HepG2 (cell line): Measurements from ENCODE around the gene LAMA5. TPM values are rescaled to one million over a fixed set of nuclear protein-coding genes. Genes with fewer than 3 reads are reported as not detected.

Experiments
- ARHGAP35 ChIP-seq: sonication (generic); formaldehyde crosslinking; IDR thresholded peaks from 2 replicates; pipeline ENCODE4 v1.9.0; 2022; ENCODE audit warnings: mild to moderate bottlenecking, inconsistent platforms, moderate library complexity, missing genetic modification reagents, borderline replicate concordance
- FOXM1 ChIP-seq: sonication (generic); formaldehyde crosslinking; IDR thresholded peaks from 2 replicates; pipeline ENCODE4 v1.5.0; 2020; ENCODE audit warnings: missing genetic modification reagents
- GLI4 ChIP-seq: sonication (generic); formaldehyde crosslinking; IDR thresholded peaks from 2 replicates; pipeline ENCODE4 v1.5.1; 2020; ENCODE audit warnings: missing genetic modification reagents, mild to moderate bottlenecking, moderate library complexity, borderline replicate concordance
- IRF2 ChIP-seq: IDR thresholded peaks from 2 replicates; pipeline ENCODE4 v1.6.1; 2018; ENCODE audit warnings: missing genetic modification reagents, missing compliant biosample characterization
- MAFK ChIP-seq, 2 experiments: IDR thresholded peaks in 1 of 2; conservative IDR thresholded peaks in 1 of 2; 2 replicates each; pipeline ENCODE4 v1.6.1; 2011; ENCODE audit warnings: improper control_type of control experiment in 2 of 2, low read length in 2 of 2
- RCOR2 ChIP-seq: IDR thresholded peaks from 2 replicates; pipeline ENCODE4 v1.6.1; 2016; ENCODE audit warnings: missing biosample characterization, missing genetic modification reagents
- RXRB ChIP-seq: IDR thresholded peaks from 2 replicates; pipeline ENCODE4 v1.6.1; 2016; ENCODE audit warnings: borderline replicate concordance, missing genetic modification reagents, missing compliant biosample characterization
- SOX5 ChIP-seq: IDR thresholded peaks from 2 replicates; pipeline ENCODE4 v1.6.1; 2016; ENCODE audit warnings: borderline replicate concordance
- WIZ ChIP-seq: sonication (generic); formaldehyde crosslinking; IDR thresholded peaks from 2 replicates; pipeline ENCODE4 v1.5.1; 2020; ENCODE audit warnings: mild to moderate bottlenecking, missing genetic modification reagents
- ZNF260 ChIP-seq: sonication (generic); formaldehyde crosslinking; IDR thresholded peaks from 2 replicates; pipeline ENCODE4 v1.4.0; 2020; ENCODE audit warnings: missing genetic modification reagents, low read depth, mild to moderate bottlenecking, borderline replicate concordance
- polyA plus RNA-seq, 8 experiments: library from polyadenylated mRNA; depleted of rRNA in 3 of 8; stranded (reverse) in 7 of 8; unstranded in 1 of 8; fragments of >200 nt; fragmentation: Illumina TruSeq in 4 of 8; extraction: Trizol in 4 of 8; gene quantifications; 2 replicates each; pipeline versions ENCODE4 v1.2.1 to v1.2.3, GENCODE V29; 2011 to 2016; ENCODE audit warnings: low read depth in 4 of 8, missing spikeins in 1 of 8, mixed read lengths in 1 of 8; ENCODE audit not compliant: insufficient read depth in 1 of 8
- total RNA-seq, 5 experiments: library from RNA; depleted of rRNA; stranded (reverse); fragments of >200 nt; fragmentation: Illumina TruSeq; extraction: Trizol; gene quantifications; 2 replicates each; pipeline ENCODE4 v1.2.3, GENCODE V29; 2016; ENCODE audit warnings: low read depth in 1 of 5
- TF ChIP-seq, protein P1 (sequence below): sonication (generic); formaldehyde crosslinking; IDR thresholded peaks from 2 replicates; pipeline ENCODE4 v1.4.0; 2020; ENCODE audit warnings: missing genetic modification reagents
- TF ChIP-seq, protein P2 (sequence below): sonication (generic); formaldehyde crosslinking; IDR thresholded peaks from 2 replicates; pipeline ENCODE4 v1.4.0; 2020; ENCODE audit warnings: missing genetic modification reagents
- TF ChIP-seq, protein P3 (sequence below): IDR thresholded peaks from 2 replicates; pipeline ENCODE4 v1.6.1; 2016
- TF ChIP-seq, protein P4 (sequence below): sonication (generic); formaldehyde crosslinking; IDR thresholded peaks from 2 replicates; pipeline ENCODE4 v1.5.1; 2020; ENCODE audit warnings: missing genetic modification reagents, mild to moderate bottlenecking, borderline replicate concordance
- TF ChIP-seq, protein P5 (sequence below), 2 experiments: sonication (generic) in 1 of 2; formaldehyde crosslinking in 1 of 2; IDR thresholded peaks; 2 replicates each; pipeline versions ENCODE4 v1.4.0 to v1.6.1; 2016 to 2020; ENCODE audit warnings: borderline replicate concordance in 1 of 2, low read depth in 1 of 2, mild to moderate bottlenecking in 1 of 2, missing genetic modification reagents in 1 of 2

The LAMA5 gene
- total and polyA plus RNA-seq, 2 of the 13 experiments (the other 11 are each of a cell fraction or from before 2014, with no cell fraction given): 21.0 to 44.7 TPM

DNA sequence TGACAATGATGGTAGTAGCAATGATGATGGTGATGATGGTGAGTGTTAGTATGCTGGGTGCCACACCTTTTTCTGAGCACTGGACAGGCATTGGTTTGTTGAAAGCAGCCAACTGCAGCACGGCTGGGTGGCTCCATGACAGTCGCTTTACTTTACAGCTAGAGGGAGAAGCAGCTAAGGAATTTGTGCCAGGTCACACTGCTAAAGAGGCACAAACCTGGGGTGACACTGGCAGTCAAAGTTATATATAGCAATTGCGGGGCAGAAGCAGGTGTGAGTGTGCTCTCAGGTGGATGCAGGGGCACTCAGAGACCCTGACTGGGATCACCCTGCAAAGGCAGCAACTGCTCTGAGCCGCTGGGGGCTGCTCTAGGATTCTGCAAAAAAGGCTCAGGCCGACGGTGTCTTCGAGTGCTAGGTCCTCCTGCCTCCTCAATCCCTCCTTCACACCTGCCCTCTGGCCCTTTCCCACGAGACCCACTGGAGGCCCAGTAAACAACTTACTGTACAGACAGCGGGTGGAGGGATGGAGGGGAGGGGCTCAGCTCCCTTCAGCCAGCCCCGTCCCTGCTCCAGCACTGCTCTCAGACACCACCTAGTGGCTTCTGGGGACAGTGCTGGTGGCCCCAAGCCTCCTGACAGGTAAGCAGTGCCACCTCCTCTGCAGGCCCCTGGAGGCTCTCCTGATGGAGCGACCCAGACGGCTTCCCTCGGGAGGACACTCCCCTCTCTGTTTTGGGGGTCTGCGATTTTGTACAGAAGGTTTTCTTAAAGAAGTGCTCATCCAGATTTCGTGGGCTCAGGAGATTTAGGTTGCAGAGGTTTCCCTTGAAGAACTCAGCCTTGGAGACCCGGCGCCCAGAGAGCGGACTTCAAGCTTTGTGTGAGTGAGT lies 15.4 kb upstream of the LAMA5 start (continued):
- TF ChIP-seq, protein P1, sequence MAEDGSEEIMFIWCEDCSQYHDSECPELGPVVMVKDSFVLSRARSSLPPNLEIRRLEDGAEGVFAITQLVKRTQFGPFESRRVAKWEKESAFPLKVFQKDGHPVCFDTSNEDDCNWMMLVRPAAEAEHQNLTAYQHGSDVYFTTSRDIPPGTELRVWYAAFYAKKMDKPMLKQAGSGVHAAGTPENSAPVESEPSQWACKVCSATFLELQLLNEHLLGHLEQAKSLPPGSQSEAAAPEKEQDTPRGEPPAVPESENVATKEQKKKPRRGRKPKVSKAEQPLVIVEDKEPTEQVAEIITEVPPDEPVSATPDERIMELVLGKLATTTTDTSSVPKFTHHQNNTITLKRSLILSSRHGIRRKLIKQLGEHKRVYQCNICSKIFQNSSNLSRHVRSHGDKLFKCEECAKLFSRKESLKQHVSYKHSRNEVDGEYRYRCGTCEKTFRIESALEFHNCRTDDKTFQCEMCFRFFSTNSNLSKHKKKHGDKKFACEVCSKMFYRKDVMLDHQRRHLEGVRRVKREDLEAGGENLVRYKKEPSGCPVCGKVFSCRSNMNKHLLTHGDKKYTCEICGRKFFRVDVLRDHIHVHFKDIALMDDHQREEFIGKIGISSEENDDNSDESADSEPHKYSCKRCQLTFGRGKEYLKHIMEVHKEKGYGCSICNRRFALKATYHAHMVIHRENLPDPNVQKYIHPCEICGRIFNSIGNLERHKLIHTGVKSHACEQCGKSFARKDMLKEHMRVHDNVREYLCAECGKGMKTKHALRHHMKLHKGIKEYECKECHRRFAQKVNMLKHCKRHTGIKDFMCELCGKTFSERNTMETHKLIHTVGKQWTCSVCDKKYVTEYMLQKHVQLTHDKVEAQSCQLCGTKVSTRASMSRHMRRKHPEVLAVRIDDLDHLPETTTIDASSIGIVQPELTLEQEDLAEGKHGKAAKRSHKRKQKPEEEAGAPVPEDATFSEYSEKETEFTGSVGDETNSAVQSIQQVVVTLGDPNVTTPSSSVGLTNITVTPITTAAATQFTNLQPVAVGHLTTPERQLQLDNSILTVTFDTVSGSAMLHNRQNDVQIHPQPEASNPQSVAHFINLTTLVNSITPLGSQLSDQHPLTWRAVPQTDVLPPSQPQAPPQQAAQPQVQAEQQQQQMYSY (CRISPR knock-in tag): no peak
- TF ChIP-seq, protein P2, sequence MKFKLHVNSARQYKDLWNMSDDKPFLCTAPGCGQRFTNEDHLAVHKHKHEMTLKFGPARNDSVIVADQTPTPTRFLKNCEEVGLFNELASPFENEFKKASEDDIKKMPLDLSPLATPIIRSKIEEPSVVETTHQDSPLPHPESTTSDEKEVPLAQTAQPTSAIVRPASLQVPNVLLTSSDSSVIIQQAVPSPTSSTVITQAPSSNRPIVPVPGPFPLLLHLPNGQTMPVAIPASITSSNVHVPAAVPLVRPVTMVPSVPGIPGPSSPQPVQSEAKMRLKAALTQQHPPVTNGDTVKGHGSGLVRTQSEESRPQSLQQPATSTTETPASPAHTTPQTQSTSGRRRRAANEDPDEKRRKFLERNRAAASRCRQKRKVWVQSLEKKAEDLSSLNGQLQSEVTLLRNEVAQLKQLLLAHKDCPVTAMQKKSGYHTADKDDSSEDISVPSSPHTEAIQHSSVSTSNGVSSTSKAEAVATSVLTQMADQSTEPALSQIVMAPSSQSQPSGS (CRISPR knock-in tag): peak; percentile 59; the same call in 1 of the 2 replicates
- TF ChIP-seq RXRB (CRISPR knock-in tag) (peak; percentile 66), WIZ (no peak), ARHGAP35 (CRISPR knock-in tag) (peak; percentile 61; the same call in 1 of the 2 replicates), GLI4 (no peak), RCOR2 (CRISPR knock-in tag) (0 out of 2 replicates have a peak, but pooled peaks have one; percentile 22), ZNF260 (CRISPR knock-in tag) (no peak), SOX5 (CRISPR knock-in tag) (peak; percentile 62), IRF2 (CRISPR knock-in tag) (peak; percentile 75), FOXM1 (0 out of 2 replicates have a peak, but pooled peaks have one; percentile 48), MAFK (conservative IDR thresholded peaks at IDR 0.05 in 1 of 2, IDR thresholded peaks at IDR 0.05 in 1 of 2; ENCODE audit: low read length in 2 of 2) (no peak)
- TF ChIP-seq, protein P3, sequence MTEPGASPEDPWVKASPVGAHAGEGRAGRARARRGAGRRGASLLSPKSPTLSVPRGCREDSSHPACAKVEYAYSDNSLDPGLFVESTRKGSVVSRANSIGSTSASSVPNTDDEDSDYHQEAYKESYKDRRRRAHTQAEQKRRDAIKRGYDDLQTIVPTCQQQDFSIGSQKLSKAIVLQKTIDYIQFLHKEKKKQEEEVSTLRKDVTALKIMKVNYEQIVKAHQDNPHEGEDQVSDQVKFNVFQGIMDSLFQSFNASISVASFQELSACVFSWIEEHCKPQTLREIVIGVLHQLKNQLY (CRISPR knock-in tag): 0 out of 2 replicates have a peak, but pooled peaks have one; percentile 13
- TF ChIP-seq, protein P4, sequence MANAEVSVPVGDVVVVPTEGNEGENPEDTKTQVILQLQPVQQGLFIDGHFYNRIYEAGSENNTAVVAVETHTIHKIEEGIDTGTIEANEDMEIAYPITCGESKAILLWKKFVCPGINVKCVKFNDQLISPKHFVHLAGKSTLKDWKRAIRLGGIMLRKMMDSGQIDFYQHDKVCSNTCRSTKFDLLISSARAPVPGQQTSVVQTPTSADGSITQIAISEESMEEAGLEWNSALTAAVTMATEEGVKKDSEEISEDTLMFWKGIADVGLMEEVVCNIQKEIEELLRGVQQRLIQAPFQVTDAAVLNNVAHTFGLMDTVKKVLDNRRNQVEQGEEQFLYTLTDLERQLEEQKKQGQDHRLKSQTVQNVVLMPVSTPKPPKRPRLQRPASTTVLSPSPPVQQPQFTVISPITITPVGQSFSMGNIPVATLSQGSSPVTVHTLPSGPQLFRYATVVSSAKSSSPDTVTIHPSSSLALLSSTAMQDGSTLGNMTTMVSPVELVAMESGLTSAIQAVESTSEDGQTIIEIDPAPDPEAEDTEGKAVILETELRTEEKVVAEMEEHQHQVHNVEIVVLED (CRISPR knock-in tag): no peak
- TF ChIP-seq, protein P5, sequence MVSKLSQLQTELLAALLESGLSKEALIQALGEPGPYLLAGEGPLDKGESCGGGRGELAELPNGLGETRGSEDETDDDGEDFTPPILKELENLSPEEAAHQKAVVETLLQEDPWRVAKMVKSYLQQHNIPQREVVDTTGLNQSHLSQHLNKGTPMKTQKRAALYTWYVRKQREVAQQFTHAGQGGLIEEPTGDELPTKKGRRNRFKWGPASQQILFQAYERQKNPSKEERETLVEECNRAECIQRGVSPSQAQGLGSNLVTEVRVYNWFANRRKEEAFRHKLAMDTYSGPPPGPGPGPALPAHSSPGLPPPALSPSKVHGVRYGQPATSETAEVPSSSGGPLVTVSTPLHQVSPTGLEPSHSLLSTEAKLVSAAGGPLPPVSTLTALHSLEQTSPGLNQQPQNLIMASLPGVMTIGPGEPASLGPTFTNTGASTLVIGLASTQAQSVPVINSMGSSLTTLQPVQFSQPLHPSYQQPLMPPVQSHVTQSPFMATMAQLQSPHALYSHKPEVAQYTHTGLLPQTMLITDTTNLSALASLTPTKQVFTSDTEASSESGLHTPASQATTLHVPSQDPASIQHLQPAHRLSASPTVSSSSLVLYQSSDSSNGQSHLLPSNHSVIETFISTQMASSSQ (IDR thresholded peaks at IDR 0.05; ENCODE audit: low read depth): no peak
- TF ChIP-seq, protein P5 (CRISPR knock-in tag; IDR thresholded peaks at IDR 0.05; ENCODE audit: borderline replicate concordance): no peak; the same call in 1 of the 2 replicates
